HEK293 (cell line): Measurements from ENCODE around the gene RPL23.

Experiments
- CTCF ChIA-PET: fragments of 350-600 bp; formaldehyde crosslinking; extraction: SDS; loops from one replicate; lab custom pipeline; 2021; ENCODE audit warnings: antibody characterized with exemption; lab: Yijun Ruan, JAX
- POLR2A ChIA-PET: fragments of 300-600 bp; formaldehyde crosslinking; extraction: SDS; loops from one replicate; lab custom pipeline; 2020; ENCODE audit warnings: antibody characterized with exemption, inconsistent platforms; lab: Yijun Ruan, JAX
- H3K27ac ChIP-seq: fragments of 200-500 bp; sonication (Bioruptor generic); 2 replicates; pipeline ENCODE4 v1.5.1; 2014; ENCODE audit warnings: low read depth, low read length, control low read depth, inconsistent platforms; ENCODE audit errors: extremely low read depth
- H3K36me3 ChIP-seq, 2 experiments: fragments of 200-500 bp in 1 of 2; sonication (Bioruptor generic) in 1 of 2; 1 replicate in 1 of 2; 2 replicates in 1 of 2; pipeline ENCODE4 v1.5.1; 2014 to 2017; ENCODE audit warnings: inconsistent platforms in 2 of 2, low read length in 2 of 2; ENCODE audit not compliant: control insufficient read depth in 2 of 2, insufficient read depth in 1 of 2
- H3K4me1 ChIP-seq: fragments of 200-500 bp; sonication (Bioruptor generic); 2 replicates; pipeline ENCODE4 v1.5.1; 2014; ENCODE audit warnings: mild to moderate bottlenecking, low read length, inconsistent platforms; ENCODE audit not compliant: control insufficient read depth, insufficient read depth
- H3K4me3 ChIP-seq: 2 replicates; pipeline ENCODE4 v1.5.1; 2011; ENCODE audit warnings: low read depth, mild to moderate bottlenecking, control low read depth, low read length, moderate library complexity
- H3K9me3 ChIP-seq: fragments of 200-500 bp; sonication (Bioruptor generic); 2 replicates; pipeline ENCODE4 v1.5.1; 2014; ENCODE audit warnings: low read depth, low read length, inconsistent platforms; ENCODE audit not compliant: control insufficient read depth, insufficient read depth
- EGR2 ChIP-seq: fragments of 450-650 bp; formaldehyde crosslinking; IDR thresholded peaks from 2 replicates; pipeline ENCODE4 v1.5.1; 2016; ENCODE audit warnings: low read depth, missing biosample characterization, missing genetic modification characterization
- KLF10 ChIP-seq: fragments of 450-650 bp; IDR thresholded peaks from 2 replicates; pipeline ENCODE4 v1.5.1; 2018; ENCODE audit warnings: missing biosample characterization, mild to moderate bottlenecking, missing genetic modification characterization
- KLF17 ChIP-seq: fragments of 450-650 bp; formaldehyde crosslinking; IDR thresholded peaks from 2 replicates; pipeline ENCODE4 v1.5.1; 2016; ENCODE audit warnings: missing biosample characterization, missing genetic modification characterization
- KLF7 ChIP-seq: fragments of 450-650 bp; formaldehyde crosslinking; IDR thresholded peaks from 2 replicates; pipeline ENCODE4 v1.5.1; 2016; ENCODE audit warnings: missing biosample characterization, missing genetic modification characterization, borderline replicate concordance
- SP2 ChIP-seq: fragments of 450-650 bp; formaldehyde crosslinking; IDR thresholded peaks from 2 replicates; pipeline ENCODE4 v1.5.1; 2016; ENCODE audit warnings: missing biosample characterization, missing genetic modification characterization
- ZBTB17 ChIP-seq: fragments of 450-650 bp; formaldehyde crosslinking; IDR thresholded peaks from 2 replicates; pipeline ENCODE4 v1.5.1; 2016; ENCODE audit warnings: missing biosample characterization, missing genetic modification characterization
- ZBTB20 ChIP-seq: fragments of 450-650 bp; formaldehyde crosslinking; IDR thresholded peaks from 2 replicates; pipeline ENCODE4 v1.5.1; 2016; ENCODE audit warnings: missing biosample characterization, missing genetic modification characterization
- ZEB2 ChIP-seq: fragments of 450-650 bp; formaldehyde crosslinking; IDR thresholded peaks from 2 replicates; pipeline ENCODE4 v1.5.1; 2016; ENCODE audit warnings: missing biosample characterization, missing genetic modification characterization
- ZNF2 ChIP-seq: fragments of 450-650 bp; formaldehyde crosslinking; IDR thresholded peaks from 2 replicates; pipeline ENCODE4 v1.5.1; 2016; ENCODE audit warnings: missing biosample characterization, missing genetic modification characterization
- ZNF223 ChIP-seq: fragments of 450-650 bp; formaldehyde crosslinking; IDR thresholded peaks from 2 replicates; pipeline ENCODE4 v1.5.1; 2016; ENCODE audit warnings: missing biosample characterization, missing genetic modification characterization
- ZNF23 ChIP-seq: fragments of 450-650 bp; formaldehyde crosslinking; IDR thresholded peaks from 2 replicates; pipeline ENCODE4 v1.5.1; 2016; ENCODE audit warnings: missing biosample characterization, missing genetic modification characterization, borderline replicate concordance
- ZNF24 ChIP-seq: fragments of 450-650 bp; formaldehyde crosslinking; IDR thresholded peaks from 2 replicates; pipeline ENCODE4 v1.5.1; 2016; ENCODE audit warnings: missing biosample characterization, missing genetic modification characterization
- ZNF394 ChIP-seq: fragments of 450-650 bp; formaldehyde crosslinking; IDR thresholded peaks from 2 replicates; pipeline ENCODE4 v1.5.1; 2016; ENCODE audit warnings: missing biosample characterization, missing genetic modification characterization, mild to moderate bottlenecking, moderate library complexity, borderline replicate concordance
- ZNF510 ChIP-seq: fragments of 450-650 bp; formaldehyde crosslinking; IDR thresholded peaks from 2 replicates; pipeline ENCODE4 v1.5.1; 2018; ENCODE audit warnings: mild to moderate bottlenecking, missing genetic modification characterization, missing biosample characterization; ENCODE audit not compliant: insufficient replicate concordance
- ZNF639 ChIP-seq: fragments of 450-650 bp; formaldehyde crosslinking; IDR thresholded peaks from 2 replicates; pipeline ENCODE4 v1.5.1; 2016; ENCODE audit warnings: missing biosample characterization, missing genetic modification characterization
- ZNF664 ChIP-seq: fragments of 450-650 bp; formaldehyde crosslinking; IDR thresholded peaks from 2 replicates; pipeline ENCODE4 v1.5.1; 2016; ENCODE audit warnings: missing biosample characterization, missing genetic modification characterization
- ZNF707 ChIP-seq: fragments of 450-650 bp; formaldehyde crosslinking; IDR thresholded peaks from 2 replicates; pipeline ENCODE4 v1.5.1; 2016; ENCODE audit warnings: missing biosample characterization, missing genetic modification characterization
- ZNF777 ChIP-seq: fragments of 450-650 bp; formaldehyde crosslinking; IDR thresholded peaks from 2 replicates; pipeline ENCODE4 v1.5.1; 2017; ENCODE audit warnings: missing biosample characterization, missing genetic modification characterization, borderline replicate concordance
- ZSCAN23 ChIP-seq: fragments of 450-650 bp; formaldehyde crosslinking; IDR thresholded peaks from 2 replicates; pipeline ENCODE4 v1.5.1; 2016; ENCODE audit warnings: missing biosample characterization, missing genetic modification characterization
- TF ChIP-seq, protein P1 (sequence below): fragments of 450-650 bp; IDR thresholded peaks from 2 replicates; pipeline ENCODE4 v1.5.1; 2018; ENCODE audit warnings: missing biosample characterization, missing genetic modification characterization
- TF ChIP-seq, protein P2 (sequence below): fragments of 450-650 bp; formaldehyde crosslinking; IDR thresholded peaks from 2 replicates; pipeline ENCODE4 v1.5.1; 2016; ENCODE audit warnings: missing biosample characterization, missing genetic modification characterization
- TF ChIP-seq, protein P3 (sequence below): fragments of 450-650 bp; formaldehyde crosslinking; IDR thresholded peaks from 2 replicates; pipeline ENCODE4 v1.5.1; 2017; ENCODE audit warnings: missing biosample characterization, missing genetic modification characterization

Gene RPL23

DNA sequence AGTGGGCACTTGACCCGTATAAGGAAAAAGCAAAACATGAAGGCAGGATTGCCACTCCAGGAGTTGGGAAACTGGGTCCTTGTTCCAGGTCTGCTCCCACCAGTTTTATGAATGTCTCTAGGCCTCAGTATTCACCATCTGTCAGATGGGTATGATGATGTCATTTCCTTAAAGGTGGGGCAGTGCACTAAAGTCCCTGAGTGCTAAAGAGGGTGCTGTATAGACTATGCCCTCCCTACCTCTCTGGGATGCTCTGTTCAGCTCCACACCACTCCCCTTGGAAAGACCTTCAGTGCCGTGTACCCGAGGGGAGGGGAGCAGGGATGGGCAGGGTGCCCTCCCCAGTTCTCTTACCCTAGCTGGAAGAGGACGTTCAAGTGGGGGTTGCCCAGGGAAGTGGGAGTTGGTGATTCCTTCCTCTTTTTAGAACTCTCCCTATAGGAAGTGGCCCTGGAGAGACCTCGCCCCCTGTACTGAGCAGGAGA is 18.5 kb upstream of the RPL23 start (continued):
- TF ChIP-seq ZNF707 (tag by site-specific recombination) (no peak), ZBTB20 (tag by site-specific recombination) (no peak), ZNF223 (tag by site-specific recombination) (no peak), ZNF664 (tag by site-specific recombination) (peak; percentile 7; the same call in 1 of the 2 replicates), ZNF23 (no peak)
- TF ChIP-seq, protein P1, sequence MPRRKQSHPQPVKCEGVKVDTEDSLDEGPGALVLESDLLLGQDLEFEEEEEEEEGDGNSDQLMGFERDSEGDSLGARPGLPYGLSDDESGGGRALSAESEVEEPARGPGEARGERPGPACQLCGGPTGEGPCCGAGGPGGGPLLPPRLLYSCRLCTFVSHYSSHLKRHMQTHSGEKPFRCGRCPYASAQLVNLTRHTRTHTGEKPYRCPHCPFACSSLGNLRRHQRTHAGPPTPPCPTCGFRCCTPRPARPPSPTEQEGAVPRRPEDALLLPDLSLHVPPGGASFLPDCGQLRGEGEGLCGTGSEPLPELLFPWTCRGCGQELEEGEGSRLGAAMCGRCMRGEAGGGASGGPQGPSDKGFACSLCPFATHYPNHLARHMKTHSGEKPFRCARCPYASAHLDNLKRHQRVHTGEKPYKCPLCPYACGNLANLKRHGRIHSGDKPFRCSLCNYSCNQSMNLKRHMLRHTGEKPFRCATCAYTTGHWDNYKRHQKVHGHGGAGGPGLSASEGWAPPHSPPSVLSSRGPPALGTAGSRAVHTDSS (tag by site-specific recombination) = no peak

DNA sequence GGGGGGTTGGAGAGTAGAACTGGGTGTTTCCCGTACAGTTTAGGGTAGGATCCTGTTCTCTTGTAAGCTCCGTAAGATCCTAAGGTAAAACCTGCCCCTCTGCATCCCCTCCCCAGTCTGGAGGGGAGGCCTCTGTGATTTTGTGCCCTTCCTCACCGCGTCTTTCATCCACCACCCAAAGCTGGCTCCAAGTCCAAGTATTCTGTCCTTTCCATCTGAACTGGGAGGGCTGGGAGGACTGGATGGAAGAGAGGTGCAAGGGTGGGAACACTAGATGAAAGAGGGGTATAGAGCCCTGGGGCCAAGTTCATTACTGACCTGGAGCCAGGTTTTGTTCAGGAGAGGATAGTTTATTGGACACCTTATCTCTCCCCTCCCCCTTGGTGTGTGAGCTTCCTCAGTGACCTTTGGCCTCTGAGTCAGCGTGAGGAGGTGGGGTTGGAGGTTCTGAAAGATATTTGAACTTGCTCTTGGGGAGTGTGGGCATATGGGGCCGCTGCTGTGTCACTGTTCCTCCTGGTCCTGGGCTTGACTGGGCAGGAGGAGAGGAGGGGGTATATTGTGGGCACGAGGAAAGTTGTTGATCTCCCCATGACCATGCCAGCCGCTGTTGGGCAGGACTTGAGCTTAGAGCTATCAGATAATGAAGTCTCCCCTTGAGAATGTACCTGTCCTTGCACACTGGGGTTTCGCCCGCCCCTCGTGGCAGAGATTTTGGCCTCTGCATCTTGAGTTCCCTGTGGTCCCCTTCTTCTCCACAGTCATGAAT is 17.9 kb upstream of the RPL23 start:
- H3K4me1 ChIP-seq = peaks cover 12% of the 10 kb centered on the region
- POLR2A ChIA-PET = interaction anchor here (0.7 to 4.1 kb wide), 16 partner anchors 8 to 328 kb away, joined by 3 to 62 read pairs (median 8); partner anchors contain the start of genes CWC25, LASP1NB, PLXDC1 and PSMB3
- peak overlapping the region; percentile 94 for H3K4me3 ChIP-seq
- H3K9me3 ChIP-seq = no peaks in the 10 kb centered on the region
- CTCF ChIA-PET = interaction anchor here (0.7 to 5.8 kb wide), 10 partner anchors 9 to 528 kb away, joined by 3 to 24 read pairs (median 3); partner anchors contain the start of gene LASP1NB
- H3K27ac ChIP-seq = peak overlapping the region; percentile 76
- H3K36me3 ChIP-seq = no peaks in the 10 kb centered on the region
- TF ChIP-seq ZSCAN23 (tag by site-specific recombination) (peak; percentile 37; the same call in 1 of the 2 replicates), ZNF223 (tag by site-specific recombination) (no peak), ZEB2 (peak; percentile 79; the same call in 1 of the 2 replicates), ZNF24 (0 out of 2 replicates have a peak, but pooled peaks have one; percentile 24), KLF7 (tag by site-specific recombination) (0 out of 2 replicates have a peak, but pooled peaks have one; percentile 54), KLF10 (tag by site-specific recombination) (0 out of 2 replicates have a peak, but pooled peaks have one; percentile 50), ZBTB17 (tag by site-specific recombination) (0 out of 2 replicates have a peak, but pooled peaks have one; percentile 20), SP2 (tag by site-specific recombination) (peak; percentile 41), ZNF510 (tag by site-specific recombination) (no peak), ZNF2 (tag by site-specific recombination) (0 out of 2 replicates have a peak, but pooled peaks have one; percentile 17), KLF17 (peak; percentile 79), EGR2 (tag by site-specific recombination) (peak; percentile 81), ZNF639 (tag by site-specific recombination) (peak; percentile 44; the same call in 1 of the 2 replicates), ZNF777 (tag by site-specific recombination) (no peak), ZNF394 (tag by site-specific recombination) (no peak)
- TF ChIP-seq, protein P2, sequence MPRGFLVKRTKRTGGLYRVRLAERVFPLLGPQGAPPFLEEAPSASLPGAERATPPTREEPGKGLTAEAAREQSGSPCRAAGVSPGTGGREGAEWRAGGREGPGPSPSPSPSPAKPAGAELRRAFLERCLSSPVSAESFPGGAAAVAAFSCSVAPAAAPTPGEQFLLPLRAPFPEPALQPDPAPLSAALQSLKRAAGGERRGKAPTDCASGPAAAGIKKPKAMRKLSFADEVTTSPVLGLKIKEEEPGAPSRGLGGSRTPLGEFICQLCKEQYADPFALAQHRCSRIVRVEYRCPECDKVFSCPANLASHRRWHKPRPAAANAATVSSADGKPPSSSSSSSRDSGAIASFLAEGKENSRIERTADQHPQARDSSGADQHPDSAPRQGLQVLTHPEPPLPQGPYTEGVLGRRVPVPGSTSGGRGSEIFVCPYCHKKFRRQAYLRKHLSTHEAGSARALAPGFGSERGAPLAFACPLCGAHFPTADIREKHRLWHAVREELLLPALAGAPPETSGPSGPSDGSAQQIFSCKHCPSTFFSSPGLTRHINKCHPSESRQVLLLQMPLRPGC (tag by site-specific recombination) = 0 out of 2 replicates have a peak, but pooled peaks have one; percentile 29
- TF ChIP-seq, protein P3, sequence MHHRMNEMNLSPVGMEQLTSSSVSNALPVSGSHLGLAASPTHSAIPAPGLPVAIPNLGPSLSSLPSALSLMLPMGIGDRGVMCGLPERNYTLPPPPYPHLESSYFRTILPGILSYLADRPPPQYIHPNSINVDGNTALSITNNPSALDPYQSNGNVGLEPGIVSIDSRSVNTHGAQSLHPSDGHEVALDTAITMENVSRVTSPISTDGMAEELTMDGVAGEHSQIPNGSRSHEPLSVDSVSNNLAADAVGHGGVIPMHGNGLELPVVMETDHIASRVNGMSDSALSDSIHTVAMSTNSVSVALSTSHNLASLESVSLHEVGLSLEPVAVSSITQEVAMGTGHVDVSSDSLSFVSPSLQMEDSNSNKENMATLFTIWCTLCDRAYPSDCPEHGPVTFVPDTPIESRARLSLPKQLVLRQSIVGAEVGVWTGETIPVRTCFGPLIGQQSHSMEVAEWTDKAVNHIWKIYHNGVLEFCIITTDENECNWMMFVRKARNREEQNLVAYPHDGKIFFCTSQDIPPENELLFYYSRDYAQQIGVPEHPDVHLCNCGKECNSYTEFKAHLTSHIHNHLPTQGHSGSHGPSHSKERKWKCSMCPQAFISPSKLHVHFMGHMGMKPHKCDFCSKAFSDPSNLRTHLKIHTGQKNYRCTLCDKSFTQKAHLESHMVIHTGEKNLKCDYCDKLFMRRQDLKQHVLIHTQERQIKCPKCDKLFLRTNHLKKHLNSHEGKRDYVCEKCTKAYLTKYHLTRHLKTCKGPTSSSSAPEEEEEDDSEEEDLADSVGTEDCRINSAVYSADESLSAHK (tag by site-specific recombination) = peak; percentile 10; the same call in 1 of the 2 replicates
- TF ChIP-seq, protein P1 (tag by site-specific recombination) = 0 out of 2 replicates have a peak, but pooled peaks have one; percentile 45
